ENCODE results near the gene THRAP3. TPM values are rescaled to one million over a fixed set of nuclear protein-coding genes. Genes with fewer than 3 reads are reported as not detected.
A peak's percentile ranks its signal among the peaks of the same experiment; 100 is the strongest.
"Not testable (repeated sequence)": the region's sequence is repeated elsewhere in the genome, so short reads cannot be mapped to it uniquely, and the experiment has no call there.

The THRAP3 gene
- total RNA-seq, 1 experiment from 2014 or later = 97.5 TPM

- DNase-seq = no peak
- no peak overlapping the region for H3K4me3 Mint-ChIP-seq (ENCODE audit: low read depth, unreplicated experiment)
- CTCF ChIA-PET = interaction anchor here (1.6 kb wide), 1 partner anchor 23 kb away, joined by 4 read pairs; no protein-coding TSS in a partner anchor
- no peaks in the 10 kb centered on the region for H3K36me3 Mint-ChIP-seq (ENCODE audit: insufficient read depth, unreplicated experiment)
- intact Hi-C loops (cut with micrococcal nuclease; ENCODE audit: unreplicated experiment) = no loop called here
- H3K27ac Mint-ChIP-seq (ENCODE audit: unreplicated experiment) = no peak overlapping the region
- peaks cover 15% of the 10 kb centered on the region for H3K4me1 Mint-ChIP-seq (ENCODE audit: low read depth, unreplicated experiment)
- no peak for TF ChIP-seq CTCF (IDR thresholded peaks at IDR 0.05; ENCODE audit: unreplicated experiment)
- no peaks in the 10 kb centered on the region for H3K27me3 Mint-ChIP-seq (ENCODE audit: unreplicated experiment)
- no TSS peak for BruUV-seq (replicated peaks)
- H3K9me3 Mint-ChIP-seq (ENCODE audit: low read depth, unreplicated experiment) = no peaks in the 10 kb centered on the region
Observed at GRCh38 chr1:36211307-36211706, 12.9 kb upstream of the THRAP3 start.

- H3K36me3 Mint-ChIP-seq (ENCODE audit: insufficient read depth, unreplicated experiment) = no peaks in the 10 kb centered on the region
- peaks cover 16% of the 10 kb centered on the region for H3K4me1 Mint-ChIP-seq (ENCODE audit: low read depth, unreplicated experiment)
- no peaks in the 10 kb centered on the region for H3K9me3 Mint-ChIP-seq (ENCODE audit: low read depth, unreplicated experiment)
- no TSS peak for BruUV-seq (replicated peaks)
- H3K27me3 Mint-ChIP-seq (ENCODE audit: unreplicated experiment) = no peaks in the 10 kb centered on the region
- TF ChIP-seq CTCF (IDR thresholded peaks at IDR 0.05; ENCODE audit: unreplicated experiment) = no peak
- DNase-seq = no peak
- CTCF ChIA-PET = interaction anchor here (1.6 kb wide), 1 partner anchor 24 kb away, joined by 4 read pairs; no protein-coding TSS in a partner anchor
- H3K4me3 Mint-ChIP-seq (ENCODE audit: low read depth, unreplicated experiment) = no peak overlapping the region
- no peak overlapping the region for H3K27ac Mint-ChIP-seq (ENCODE audit: unreplicated experiment)
- intact Hi-C loops (cut with micrococcal nuclease; ENCODE audit: unreplicated experiment) = no loop called here
Observed at GRCh38 chr1:36211841-36212240, 12.4 kb upstream of the THRAP3 start.

GRCh38 chr1:36212782-36213181 lies 11.5 kb upstream of the THRAP3 start:
- no peaks in the 10 kb centered on the region for H3K9me3 Mint-ChIP-seq (ENCODE audit: low read depth, unreplicated experiment)
- no TSS peak for BruUV-seq (replicated peaks)
- CTCF ChIA-PET = no interaction called here
- TF ChIP-seq CTCF (IDR thresholded peaks at IDR 0.05; ENCODE audit: unreplicated experiment) = no peak
- intact Hi-C loops (cut with micrococcal nuclease; ENCODE audit: unreplicated experiment) = no loop called here
- H3K4me3 Mint-ChIP-seq (ENCODE audit: low read depth, unreplicated experiment) = no peak overlapping the region
- DNase-seq = peak; percentile 32
- H3K27ac Mint-ChIP-seq (ENCODE audit: unreplicated experiment) = no peak overlapping the region
- no peaks in the 10 kb centered on the region for H3K36me3 Mint-ChIP-seq (ENCODE audit: insufficient read depth, unreplicated experiment)
- H3K27me3 Mint-ChIP-seq (ENCODE audit: unreplicated experiment) = no peaks in the 10 kb centered on the region
- peaks cover 26% of the 10 kb centered on the region for H3K4me1 Mint-ChIP-seq (ENCODE audit: low read depth, unreplicated experiment)

GRCh38 chr1:36217670-36218069 lies 6.6 kb upstream of the THRAP3 start:
- Mint-ChIP-seq H3K36me3 (ENCODE audit: insufficient read depth, unreplicated experiment) (no peaks in the 10 kb centered on the region), H3K4me3 (ENCODE audit: low read depth, unreplicated experiment) (no peak overlapping the region), H3K4me1 (ENCODE audit: low read depth, unreplicated experiment) (peaks cover 23% of the 10 kb centered on the region), H3K27ac (ENCODE audit: unreplicated experiment) (peak overlapping the region; percentile 30), H3K9me3 (ENCODE audit: low read depth, unreplicated experiment) (no peaks in the 10 kb centered on the region), H3K27me3 (ENCODE audit: unreplicated experiment) (no peaks in the 10 kb centered on the region)
- TF ChIP-seq CTCF (IDR thresholded peaks at IDR 0.05; ENCODE audit: unreplicated experiment) = no peak
- no TSS peak for BruUV-seq (replicated peaks)
- peak; percentile 36 for DNase-seq
- CTCF ChIA-PET = interaction anchor here (0.7 to 0.8 kb wide), 2 partner anchors 57 to 68 kb away, joined by 3 read pairs; no protein-coding TSS in a partner anchor
- intact Hi-C loops (cut with micrococcal nuclease; ENCODE audit: unreplicated experiment) = no loop called here

GRCh38 chr1:36221901-36222300 lies 2.3 kb upstream of the THRAP3 start:
- H3K9me3 Mint-ChIP-seq (ENCODE audit: low read depth, unreplicated experiment); H3K27ac Mint-ChIP-seq (ENCODE audit: unreplicated experiment); CTCF ChIA-PET; DNase-seq; BruUV-seq (replicated peaks); H3K27me3 Mint-ChIP-seq (ENCODE audit: unreplicated experiment); H3K4me3 Mint-ChIP-seq (ENCODE audit: low read depth, unreplicated experiment): not testable (repeated sequence)
- Mint-ChIP-seq H3K36me3 (ENCODE audit: insufficient read depth, unreplicated experiment) (peaks cover 36% of the 10 kb centered on the region), H3K4me1 (ENCODE audit: low read depth, unreplicated experiment) (peaks cover 23% of the 10 kb centered on the region)
- intact Hi-C loops (cut with micrococcal nuclease; ENCODE audit: unreplicated experiment) = loop anchor here (10.0 kb wide), 1 partner anchor 63 kb away; no protein-coding TSS in a partner anchor

Data from Calu3 (cell line).